GM08714 (cell line): Measurements from ENCODE around the gene WDR88.
"Not testable (repeated sequence)": the region's sequence is repeated elsewhere in the genome, so short reads cannot be mapped to it uniquely, and the experiment has no call there.

ENCODE experiments used
- H3K4me3 ChIP-seq: fragments of 200-500 bp; sonication (Bioruptor generic); 2 replicates; pipeline ENCODE4 v1.5.1; 2014; ENCODE audit warnings: mild to moderate bottlenecking, low read length, inconsistent platforms
- ZNF274 ChIP-seq: IDR thresholded peaks from 2 replicates; pipeline ENCODE4 v1.6.1; 2012; ENCODE audit warnings: mild to moderate bottlenecking, low read depth, low read length

WDR88 gene

DNA sequence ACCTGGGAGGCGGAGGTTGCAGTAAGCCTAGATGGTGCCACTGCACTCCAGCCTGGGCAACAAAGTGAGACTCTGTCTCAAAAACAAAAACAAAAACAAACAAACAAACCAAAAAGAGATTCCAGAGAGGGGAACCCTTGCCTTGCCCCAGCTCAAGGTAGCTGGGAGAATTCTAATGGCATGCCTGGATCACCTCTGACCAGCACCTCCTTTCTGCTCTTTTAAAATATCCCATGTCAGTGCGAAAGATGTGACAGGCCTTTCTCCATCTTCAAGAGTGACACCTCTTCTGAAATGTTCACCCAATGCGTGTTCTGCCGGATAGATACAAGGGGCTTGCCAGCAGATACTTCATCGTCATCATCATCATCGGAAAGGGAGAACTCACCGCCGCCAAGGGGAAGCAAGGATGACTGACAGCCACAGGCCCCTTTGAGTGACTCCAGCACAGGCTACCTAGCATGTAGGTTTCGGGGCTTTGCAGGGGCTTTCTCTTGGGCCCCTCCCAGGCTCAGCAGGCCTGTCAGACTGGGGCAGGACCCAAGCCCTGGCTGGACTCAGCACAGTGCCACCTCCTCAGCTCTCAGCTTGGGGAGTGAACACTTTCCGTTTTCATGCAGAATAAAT is 43.4 kb downstream of the WDR88 start:
- no peak overlapping the region; the same call in 1 of the 2 replicates for H3K4me3 ChIP-seq
- no peak for TF ChIP-seq ZNF274

DNA sequence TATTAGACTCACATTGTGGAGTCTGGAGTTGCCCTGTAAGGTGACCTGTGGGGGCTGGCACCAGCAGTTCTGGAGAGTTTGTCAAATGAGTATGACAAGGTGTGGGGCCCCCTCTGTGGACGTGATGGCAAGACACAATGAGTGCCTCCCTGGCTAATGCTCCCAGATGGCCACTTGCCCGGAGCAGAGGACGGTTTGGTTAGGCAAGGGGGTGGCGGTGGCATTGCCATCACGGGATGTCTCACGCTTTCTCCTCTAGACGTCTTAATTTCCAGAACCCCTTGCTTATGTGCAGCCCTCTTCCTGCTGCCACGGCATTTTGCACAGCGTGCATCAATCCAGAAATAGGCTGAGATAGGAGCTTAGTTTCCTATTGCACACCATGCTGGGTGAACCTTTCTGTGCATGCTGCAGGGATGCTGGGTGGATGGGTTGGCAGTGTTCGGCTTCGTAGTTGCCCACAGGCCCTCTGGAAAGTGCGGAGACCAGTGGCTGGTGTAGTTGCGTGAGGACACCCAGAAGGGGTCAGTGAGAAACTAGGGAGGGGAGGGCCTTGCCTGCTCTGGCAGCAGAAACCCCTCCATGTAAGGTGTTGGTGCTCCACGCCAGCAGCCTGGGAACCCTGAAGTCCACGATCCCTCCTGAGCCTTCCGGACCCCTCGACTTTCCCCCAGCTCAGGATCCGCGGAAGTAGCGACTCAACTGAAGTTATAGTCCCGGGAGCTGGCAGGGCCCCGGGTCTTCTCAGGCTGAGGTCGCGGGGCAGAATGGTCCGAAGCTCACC is 44.2 kb downstream of the WDR88 start:
- no peak for TF ChIP-seq ZNF274
- H3K4me3 ChIP-seq: peak overlapping the region; percentile 85

DNA sequence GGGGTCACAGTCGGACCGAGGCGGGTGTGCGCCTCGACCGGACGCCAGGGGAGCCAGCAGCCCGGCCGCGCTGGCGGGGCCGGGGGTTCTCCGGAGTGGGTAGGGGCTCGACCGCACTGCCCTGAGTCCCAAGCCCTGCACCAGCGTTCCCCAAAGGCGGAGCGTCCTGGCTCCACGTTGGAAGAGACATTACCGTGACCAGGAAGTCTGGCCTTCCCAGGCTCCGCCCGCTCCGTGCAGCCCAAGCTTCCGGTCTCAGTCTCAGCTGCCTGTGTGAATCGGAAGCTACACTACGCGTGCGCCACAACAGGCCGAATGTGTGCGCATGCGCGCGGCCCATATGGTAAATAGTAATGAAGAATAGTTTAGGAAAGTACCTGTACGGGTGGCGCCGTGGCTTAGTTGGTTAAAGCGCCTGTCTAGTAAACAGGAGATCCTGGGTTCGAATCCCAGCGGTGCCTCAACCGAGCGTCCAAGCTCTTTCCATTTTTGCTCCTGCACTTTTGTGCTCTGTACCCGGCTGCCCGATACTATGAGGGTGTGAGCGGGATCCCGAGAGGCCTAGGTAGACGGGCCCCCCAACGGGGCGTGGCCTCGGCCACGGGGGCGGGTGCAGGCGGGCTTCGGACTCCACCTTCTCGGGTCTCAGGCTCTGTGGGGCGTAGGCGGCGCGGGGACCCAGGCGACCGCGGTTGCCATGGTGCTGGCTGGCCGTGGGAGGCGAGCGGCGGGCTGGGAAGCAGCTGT is 44.9 kb downstream of the WDR88 start:
- H3K4me3 ChIP-seq: peak overlapping the region; percentile 85
- TF ChIP-seq ZNF274: no peak

DNA sequence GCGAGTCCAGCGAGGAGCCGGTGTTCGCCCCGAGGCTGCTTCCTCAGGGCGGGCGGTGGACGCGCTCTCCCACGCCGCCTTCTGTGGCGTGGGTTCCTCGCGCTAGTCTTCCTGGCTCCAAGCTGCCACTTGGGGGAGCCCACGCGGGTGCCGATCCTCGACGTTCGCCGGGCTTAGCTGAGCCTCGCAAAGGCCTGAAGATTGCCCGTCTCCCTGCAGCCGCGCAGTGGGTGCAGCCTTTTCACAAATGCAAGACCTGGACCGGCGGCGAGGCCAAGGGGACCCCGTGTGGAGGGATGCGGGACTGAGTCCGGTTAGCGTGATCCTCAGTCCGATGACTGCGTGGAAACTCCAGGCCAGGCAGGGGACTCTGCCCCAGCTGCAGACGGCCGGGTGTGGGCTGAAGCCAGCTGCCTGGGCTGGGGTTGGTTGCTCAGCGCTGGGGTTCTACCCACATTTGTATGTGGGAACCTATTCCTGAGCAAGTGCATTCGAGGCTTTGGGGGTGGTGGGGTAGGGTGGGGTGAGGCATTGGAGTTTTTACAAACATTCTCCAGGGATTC is 45.6 kb downstream of the WDR88 start:
- peak overlapping the region; percentile 61 for H3K4me3 ChIP-seq
- no peak for TF ChIP-seq ZNF274

DNA sequence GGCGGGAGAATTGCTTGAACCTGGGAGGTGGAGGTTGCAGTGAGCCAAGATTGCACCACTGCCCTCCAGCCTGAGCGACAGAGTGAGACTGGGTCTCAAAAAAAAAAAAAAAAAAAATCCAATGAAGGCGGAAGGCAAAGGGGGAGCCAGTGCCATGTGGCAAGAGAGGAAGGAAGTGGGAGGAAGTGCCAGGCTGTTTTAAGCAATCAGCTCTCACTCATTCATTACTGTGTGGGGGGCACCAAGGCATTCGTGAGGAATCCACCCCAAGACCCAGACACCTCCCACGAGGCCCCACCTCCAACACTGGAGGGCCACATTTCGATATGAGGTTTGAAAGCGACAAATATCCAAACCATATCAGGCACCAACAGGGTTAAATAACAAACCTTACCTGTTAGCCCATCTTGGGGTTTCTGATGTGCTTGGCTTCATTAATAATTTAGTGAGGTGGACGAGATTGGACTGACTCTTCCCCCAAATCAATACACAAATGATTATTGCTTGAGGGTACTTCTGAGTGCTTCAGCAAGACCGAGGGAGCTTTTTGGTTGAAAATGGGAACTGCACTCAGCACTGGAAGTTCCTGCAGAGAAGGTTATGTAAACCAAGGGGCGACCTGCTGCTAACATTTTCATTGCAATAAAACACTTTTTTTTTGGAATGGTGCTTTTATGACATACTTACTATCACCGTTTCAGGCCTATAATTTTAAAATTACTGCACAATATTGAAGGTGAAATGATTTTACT is 54.7 kb downstream of the WDR88 start:
- no peak for TF ChIP-seq ZNF274
- H3K4me3 ChIP-seq: no peak overlapping the region

DNA sequence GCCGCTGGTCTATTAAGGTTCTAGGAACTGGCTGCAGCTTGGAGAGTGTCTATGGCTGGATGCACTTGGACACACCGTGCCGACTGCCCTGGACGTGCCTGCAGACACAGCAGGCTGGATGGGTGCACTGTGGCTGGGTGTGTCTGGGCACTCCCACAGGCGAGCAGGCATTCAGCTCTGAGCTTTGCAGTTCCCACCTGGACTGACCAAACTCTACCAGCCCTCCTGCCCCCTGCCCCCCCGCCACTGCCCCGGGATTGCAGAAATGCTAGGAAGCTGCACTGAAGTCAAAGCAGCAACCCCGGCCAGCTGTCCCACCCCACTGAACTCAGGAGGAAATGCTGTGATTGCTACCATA is 55.2 kb downstream of the WDR88 start:
- no peak overlapping the region for H3K4me3 ChIP-seq

DNA sequence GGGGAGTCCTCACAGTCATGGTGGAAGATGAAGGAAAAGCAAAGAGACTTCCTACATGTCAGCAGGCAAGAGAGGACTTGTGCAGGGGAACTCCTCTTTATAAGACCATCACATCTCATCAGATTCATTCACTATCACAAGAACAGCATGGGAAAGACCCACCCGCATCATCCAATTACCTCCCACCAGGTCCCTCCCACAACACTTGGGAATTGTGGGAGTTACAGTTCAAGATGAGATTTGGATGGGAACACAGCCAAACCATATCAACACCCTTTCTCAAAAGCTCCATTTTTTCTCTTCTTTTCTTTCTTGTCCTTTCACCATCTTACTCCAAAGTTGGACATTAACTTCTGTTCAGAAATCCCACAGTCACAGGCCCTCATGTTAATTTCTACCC is 57.5 kb downstream of the WDR88 start:
- no peak for TF ChIP-seq ZNF274
- H3K4me3 ChIP-seq: no peak overlapping the region

More for the DNA sequence above, 55.2 kb downstream of the WDR88 start:
- TF ChIP-seq ZNF274: no peak

DNA sequence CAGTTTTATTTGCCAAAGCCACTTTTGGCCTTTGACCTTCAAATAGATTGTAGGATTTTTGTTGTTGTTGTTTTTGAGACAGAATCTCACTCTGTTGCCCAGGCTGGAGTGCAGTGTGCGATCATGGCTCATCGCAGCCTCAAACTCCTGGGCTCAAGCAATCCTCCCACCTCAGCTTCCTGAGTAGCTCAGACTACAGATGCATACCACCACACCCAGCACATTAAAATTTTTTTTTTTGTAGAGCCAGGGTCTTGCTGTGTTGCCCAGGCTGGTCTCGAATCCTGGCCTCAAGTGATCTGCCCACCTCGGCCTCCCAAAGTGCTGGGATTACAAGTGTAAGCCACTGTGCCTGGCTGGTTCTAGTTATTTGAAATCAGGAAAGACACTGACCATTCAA is 59.2 kb downstream of the WDR88 start:
- H3K4me3 ChIP-seq: not testable (repeated sequence)

DNA sequence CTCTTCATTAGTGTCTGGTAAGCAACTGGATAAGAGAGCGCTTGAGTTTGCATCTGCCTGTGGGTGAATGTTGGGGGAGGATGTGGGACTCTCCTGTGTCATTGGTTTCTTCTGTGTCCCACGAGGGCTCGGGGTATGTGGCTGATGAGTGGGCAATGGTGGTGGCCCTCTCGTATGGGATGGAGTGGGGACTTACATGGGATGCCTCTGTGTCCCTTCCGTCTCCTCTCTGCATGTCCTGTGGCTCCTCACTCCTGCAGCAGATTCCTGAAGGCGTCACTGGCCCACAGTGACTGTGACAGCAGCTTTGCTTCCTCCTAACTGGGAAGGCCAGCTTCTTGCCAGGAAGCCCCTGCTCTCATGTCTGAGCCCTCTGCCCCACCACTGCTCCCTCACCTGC is 59.6 kb downstream of the WDR88 start:
- no peak for TF ChIP-seq ZNF274
- H3K4me3 ChIP-seq: no peak overlapping the region

DNA sequence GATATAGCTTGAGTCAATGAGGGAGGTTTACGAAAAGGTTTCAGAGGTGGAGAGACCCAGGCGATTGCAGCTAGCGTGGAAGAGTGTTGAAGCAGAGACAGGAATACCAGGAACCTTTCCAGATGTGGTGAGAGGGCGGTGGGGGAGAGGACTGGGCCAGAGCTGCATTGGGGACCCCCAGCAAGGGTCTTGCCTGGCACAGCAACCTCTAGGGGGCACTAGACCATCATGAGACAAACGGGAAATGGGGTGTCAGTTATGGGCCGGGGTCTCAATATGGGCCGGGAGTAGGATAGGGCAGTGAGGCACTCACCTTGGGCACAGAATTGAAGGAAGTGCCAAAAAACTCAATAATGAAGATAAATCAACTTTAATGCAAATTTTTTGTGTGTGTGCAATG is 60.1 kb downstream of the WDR88 start:
- no peak for TF ChIP-seq ZNF274
- H3K4me3 ChIP-seq: no peak overlapping the region

DNA sequence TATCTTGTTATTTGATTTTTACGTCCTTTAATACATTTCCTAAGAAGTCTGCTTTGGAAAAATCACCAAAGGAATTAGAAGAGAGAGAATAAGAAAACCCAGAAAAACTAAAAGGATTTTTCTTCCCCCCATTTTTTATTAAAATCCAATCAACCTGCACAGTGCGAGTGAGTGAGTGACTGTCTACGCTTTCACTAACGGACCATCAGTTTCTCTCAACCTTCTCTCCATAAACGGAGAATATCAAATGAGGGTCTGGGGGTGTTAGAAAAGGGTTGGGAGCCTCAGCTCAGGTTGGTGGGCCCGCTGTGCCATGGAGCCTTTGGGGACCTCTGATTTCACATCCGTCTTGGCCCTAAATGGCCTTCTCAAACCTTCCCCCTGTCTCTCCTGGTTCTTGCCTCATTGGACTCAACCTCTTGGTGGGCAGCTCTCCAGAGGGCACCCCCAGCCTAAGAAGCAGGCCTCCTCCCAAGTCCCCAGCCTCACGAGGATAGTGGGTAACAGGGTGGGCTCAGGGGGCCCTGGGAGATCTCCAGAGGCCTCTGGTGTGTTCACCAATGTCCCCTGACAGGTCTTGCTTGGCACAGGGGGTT is 61.5 kb downstream of the WDR88 start:
- no peak for TF ChIP-seq ZNF274
- H3K4me3 ChIP-seq: no peak overlapping the region

DNA sequence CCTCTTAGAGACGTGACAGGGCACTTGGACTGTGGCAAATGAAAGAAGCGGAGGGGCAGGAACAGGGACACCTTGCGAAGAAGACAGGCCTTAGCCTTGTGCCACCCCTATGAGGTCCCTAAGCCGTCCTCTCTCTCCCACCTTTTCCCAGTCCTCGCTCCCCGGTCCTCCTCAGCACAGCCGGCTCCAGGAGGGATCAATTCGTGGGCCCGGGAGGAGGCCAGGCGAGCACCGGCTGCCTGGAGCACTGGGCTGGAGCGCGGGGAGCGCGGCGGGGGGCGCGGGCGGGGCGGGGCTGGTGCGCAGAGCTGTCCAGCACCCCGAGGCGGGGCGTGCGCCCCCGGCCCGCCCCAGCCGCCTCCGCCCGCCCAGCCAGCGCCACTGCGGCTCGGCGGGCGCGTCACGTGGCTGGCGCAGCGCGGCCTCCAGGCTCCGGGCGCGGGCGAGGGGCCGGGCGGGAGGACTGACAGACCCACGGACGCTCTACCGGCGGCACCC is 62.0 kb downstream of the WDR88 start, which contains the start of gene LRP3:
LRP3 (plus strand) TSS at position 466 of the 498 bp plus-strand sequence. CDS start 456 bp downstream, outside the sequence.
- no peak for TF ChIP-seq ZNF274
- peak within 1 kb of the TSS; percentile 18; the same call in 1 of the 2 replicates for H3K4me3 ChIP-seq

DNA sequence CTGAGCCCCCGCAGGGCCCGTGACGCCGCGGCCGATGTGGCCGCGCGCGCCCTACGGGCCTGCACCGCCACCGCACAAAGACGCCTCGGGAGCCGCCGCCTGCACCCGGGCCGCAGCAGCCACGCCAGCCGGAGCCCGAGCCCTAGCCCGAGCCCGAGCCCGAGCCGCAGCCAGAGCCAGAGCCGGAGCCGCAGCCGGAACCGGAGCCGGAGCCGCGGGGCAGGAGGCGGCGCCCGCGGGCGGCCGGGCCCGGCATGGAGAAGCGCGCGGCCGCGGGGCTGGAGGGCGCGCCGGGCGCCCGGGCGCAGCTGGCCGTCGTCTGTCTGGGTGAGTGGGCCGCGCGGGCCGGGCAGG is 62.6 kb downstream of the WDR88 start:
- H3K4me3 ChIP-seq: peak overlapping the region; percentile 18; the same call in 1 of the 2 replicates
- no peak for TF ChIP-seq ZNF274
